Activated CD4-positive, alpha-beta T cell treated with anti-CD3 and anti-CD28 coated beads for 48 hours (primary cell): ENCODE results near the gene WRAP73.

ENCODE experiments used
- DNase-seq: peaks from one replicate; pipeline ENCODE4 v3.0.0-alpha.2; 2020

Gene WRAP73

GRCh38 chr1:3645666-3646355, 4.1 kb downstream of the WRAP73 start:
- DNase-seq = no peak

- DNase-seq = no peak
Measured at GRCh38 chr1:3645247-3645646, 4.7 kb downstream of the WRAP73 start.

- DNase-seq = no peak
Measured at GRCh38 chr1:3644273-3644672, 5.6 kb downstream of the WRAP73 start.

- no peak for DNase-seq
Measured at GRCh38 chr1:3642919-3643675, 6.8 kb downstream of the WRAP73 start.

GRCh38 chr1:3641816-3642215, 8.1 kb downstream of the WRAP73 start:
- DNase-seq = no peak

GRCh38 chr1:3641046-3641760, 8.7 kb downstream of the WRAP73 start:
- no peak for DNase-seq

- no peak for DNase-seq
Measured at GRCh38 chr1:3640121-3640837, 9.6 kb downstream of the WRAP73 start.

- no peak for DNase-seq
Measured at GRCh38 chr1:3639397-3639911, 10.4 kb downstream of the WRAP73 start.

GRCh38 chr1:3638676-3639075, 11.2 kb downstream of the WRAP73 start:
- no peak for DNase-seq

- DNase-seq = no peak
Measured at GRCh38 chr1:3638027-3638426, 11.9 kb downstream of the WRAP73 start.

GRCh38 chr1:3636531-3636930, 13.4 kb downstream of the WRAP73 start:
- no peak for DNase-seq

- DNase-seq = no peak
Measured at GRCh38 chr1:3636080-3636479, 13.8 kb downstream of the WRAP73 start.

GRCh38 chr1:3634059-3634800, 15.7 kb downstream of the WRAP73 start:
- DNase-seq = no peak

- DNase-seq = no peak
Measured at GRCh38 chr1:3633344-3634058, 16.4 kb downstream of the WRAP73 start.

- no peak for DNase-seq
Measured at GRCh38 chr1:3632716-3633343, 17.1 kb downstream of the WRAP73 start.

GRCh38 chr1:3632298-3632697, 17.6 kb downstream of the WRAP73 start:
- DNase-seq = no peak

- no peak for DNase-seq
Measured at GRCh38 chr1:3631320-3632260, 18.3 kb downstream of the WRAP73 start.

GRCh38 chr1:3630914-3631313, 19.0 kb downstream of the WRAP73 start:
- no peak for DNase-seq

GRCh38 chr1:3630161-3630611, 19.7 kb downstream of the WRAP73 start:
- DNase-seq = no peak
